ENCODE data around the gene ITGB5.

DNA sequence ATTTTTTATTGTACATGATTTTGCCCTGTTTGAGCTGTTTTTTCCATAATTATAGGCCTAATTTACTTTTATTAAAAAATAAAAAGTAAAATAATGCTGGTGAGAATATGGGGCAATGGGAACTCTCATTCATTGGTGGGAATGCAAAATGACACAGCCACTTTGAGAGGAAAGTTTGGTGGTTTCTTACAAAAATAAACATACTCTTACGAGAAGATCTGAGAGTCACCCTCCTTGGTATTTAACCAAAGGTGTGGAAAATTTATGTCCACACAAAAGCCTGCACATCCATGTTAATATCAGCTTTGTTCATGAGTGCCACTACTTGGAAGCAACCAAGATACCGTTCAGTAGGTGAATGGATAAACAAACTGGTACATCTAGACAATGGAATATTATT is 37.6 kb upstream of the ITGB5 start:
- TF ChIP-seq EZH2 (IDR thresholded peaks at IDR 0.05; ENCODE audit: insufficient read depth, poor library complexity, severe bottlenecking): no peak
- no peak for TF ChIP-seq EZH2phosphoT487 (IDR thresholded peaks at IDR 0.05; ENCODE audit: insufficient read depth, low read depth)
